ENCODE measurements around the gene ABHD2. TPM values are rescaled to one million over a fixed set of nuclear protein-coding genes. Genes with fewer than 3 reads are reported as not detected.

ABHD2 gene
- total RNA-seq, 1 experiment from 2014 or later, result 29.7 TPM

DNA sequence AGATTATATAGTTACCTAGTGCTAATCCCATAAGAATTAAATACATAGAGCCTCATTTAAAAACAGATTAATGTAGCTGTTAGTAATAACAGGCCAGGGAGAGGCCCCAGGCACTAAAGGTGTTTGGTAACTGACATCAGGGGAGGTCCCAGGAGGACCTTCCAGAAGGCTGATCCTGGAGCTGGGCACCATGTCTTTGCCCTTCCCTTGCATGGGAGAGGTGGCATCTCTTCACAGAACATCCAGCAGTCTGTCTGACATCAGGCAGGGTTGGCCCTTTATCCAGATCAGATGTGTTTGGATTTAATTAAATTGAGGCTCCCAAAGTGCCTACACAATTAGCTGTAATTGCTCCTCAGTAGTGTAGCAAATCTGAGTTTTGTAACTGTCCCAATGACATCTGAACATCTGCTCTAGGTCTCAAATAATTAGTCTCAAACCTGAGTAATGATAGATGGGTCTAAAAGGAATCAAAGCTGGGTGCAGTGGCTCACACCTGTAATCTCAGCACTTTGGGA, 80.1 kb downstream of the ABHD2 start:
- Mint-ChIP-seq H3K36me3 (no peaks in the 10 kb centered on the region), H3K27me3 (ENCODE audit: low read depth) (no peaks in the 10 kb centered on the region), H3K4me3 (no peak overlapping the region), H3K4me1 (peaks cover 22% of the 10 kb centered on the region), H3K27ac (no peak overlapping the region), H3K9me3 (no peaks in the 10 kb centered on the region)
- TF ChIP-seq EMX1 (CRISPR knock-in tag; IDR thresholded peaks at IDR 0.05) (no peak), JAZF1 (CRISPR knock-in tag; IDR thresholded peaks at IDR 0.05) (no peak), KAT7 (CRISPR knock-in tag; IDR thresholded peaks at IDR 0.05; ENCODE audit: borderline replicate concordance) (no peak), ETV6 (CRISPR knock-in tag; IDR thresholded peaks at IDR 0.05) (no peak), GRHL2 (CRISPR knock-in tag; IDR thresholded peaks at IDR 0.05; ENCODE audit: insufficient replicate concordance, severe bottlenecking) (no peak), ZNF396 (CRISPR knock-in tag; IDR thresholded peaks at IDR 0.05; ENCODE audit: borderline replicate concordance) (no peak), NR2C2 (CRISPR knock-in tag; IDR thresholded peaks at IDR 0.05) (no peak), HMGA2 (CRISPR knock-in tag; IDR thresholded peaks at IDR 0.05) (no peak), FOXP1 (CRISPR knock-in tag; IDR thresholded peaks at IDR 0.05; ENCODE audit: borderline replicate concordance) (no peak), TCF7 (CRISPR knock-in tag; IDR thresholded peaks at IDR 0.05; ENCODE audit: low read depth) (no peak), MYBL2 (CRISPR knock-in tag; IDR thresholded peaks at IDR 0.05) (no peak), SMAD3 (CRISPR knock-in tag; IDR thresholded peaks at IDR 0.05; ENCODE audit: borderline replicate concordance) (no peak)
- TF ChIP-seq, protein P1, sequence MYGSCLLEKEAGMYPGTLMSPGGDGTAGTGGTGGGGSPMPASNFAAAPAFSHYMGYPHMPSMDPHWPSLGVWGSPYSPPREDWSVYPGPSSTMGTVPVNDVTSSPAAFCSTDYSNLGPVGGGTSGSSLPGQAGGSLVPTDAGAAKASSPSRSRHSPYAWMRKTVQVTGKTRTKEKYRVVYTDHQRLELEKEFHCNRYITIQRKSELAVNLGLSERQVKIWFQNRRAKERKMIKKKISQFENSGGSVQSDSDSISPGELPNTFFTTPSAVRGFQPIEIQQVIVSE (CRISPR knock-in tag; IDR thresholded peaks at IDR 0.05; ENCODE audit: borderline replicate concordance), result no peak
- TF ChIP-seq, protein P2, sequence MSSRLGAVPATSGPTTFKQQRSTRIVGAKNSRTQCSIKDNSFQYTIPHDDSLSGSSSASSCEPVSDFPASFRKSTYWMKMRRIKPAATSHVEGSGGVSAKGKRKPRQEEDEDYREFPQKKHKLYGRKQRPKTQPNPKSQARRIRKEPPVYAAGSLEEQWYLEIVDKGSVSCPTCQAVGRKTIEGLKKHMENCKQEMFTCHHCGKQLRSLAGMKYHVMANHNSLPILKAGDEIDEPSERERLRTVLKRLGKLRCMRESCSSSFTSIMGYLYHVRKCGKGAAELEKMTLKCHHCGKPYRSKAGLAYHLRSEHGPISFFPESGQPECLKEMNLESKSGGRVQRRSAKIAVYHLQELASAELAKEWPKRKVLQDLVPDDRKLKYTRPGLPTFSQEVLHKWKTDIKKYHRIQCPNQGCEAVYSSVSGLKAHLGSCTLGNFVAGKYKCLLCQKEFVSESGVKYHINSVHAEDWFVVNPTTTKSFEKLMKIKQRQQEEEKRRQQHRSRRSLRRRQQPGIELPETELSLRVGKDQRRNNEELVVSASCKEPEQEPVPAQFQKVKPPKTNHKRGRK (CRISPR knock-in tag; IDR thresholded peaks at IDR 0.05; ENCODE audit: borderline replicate concordance), result no peak
- TF ChIP-seq, protein P3, sequence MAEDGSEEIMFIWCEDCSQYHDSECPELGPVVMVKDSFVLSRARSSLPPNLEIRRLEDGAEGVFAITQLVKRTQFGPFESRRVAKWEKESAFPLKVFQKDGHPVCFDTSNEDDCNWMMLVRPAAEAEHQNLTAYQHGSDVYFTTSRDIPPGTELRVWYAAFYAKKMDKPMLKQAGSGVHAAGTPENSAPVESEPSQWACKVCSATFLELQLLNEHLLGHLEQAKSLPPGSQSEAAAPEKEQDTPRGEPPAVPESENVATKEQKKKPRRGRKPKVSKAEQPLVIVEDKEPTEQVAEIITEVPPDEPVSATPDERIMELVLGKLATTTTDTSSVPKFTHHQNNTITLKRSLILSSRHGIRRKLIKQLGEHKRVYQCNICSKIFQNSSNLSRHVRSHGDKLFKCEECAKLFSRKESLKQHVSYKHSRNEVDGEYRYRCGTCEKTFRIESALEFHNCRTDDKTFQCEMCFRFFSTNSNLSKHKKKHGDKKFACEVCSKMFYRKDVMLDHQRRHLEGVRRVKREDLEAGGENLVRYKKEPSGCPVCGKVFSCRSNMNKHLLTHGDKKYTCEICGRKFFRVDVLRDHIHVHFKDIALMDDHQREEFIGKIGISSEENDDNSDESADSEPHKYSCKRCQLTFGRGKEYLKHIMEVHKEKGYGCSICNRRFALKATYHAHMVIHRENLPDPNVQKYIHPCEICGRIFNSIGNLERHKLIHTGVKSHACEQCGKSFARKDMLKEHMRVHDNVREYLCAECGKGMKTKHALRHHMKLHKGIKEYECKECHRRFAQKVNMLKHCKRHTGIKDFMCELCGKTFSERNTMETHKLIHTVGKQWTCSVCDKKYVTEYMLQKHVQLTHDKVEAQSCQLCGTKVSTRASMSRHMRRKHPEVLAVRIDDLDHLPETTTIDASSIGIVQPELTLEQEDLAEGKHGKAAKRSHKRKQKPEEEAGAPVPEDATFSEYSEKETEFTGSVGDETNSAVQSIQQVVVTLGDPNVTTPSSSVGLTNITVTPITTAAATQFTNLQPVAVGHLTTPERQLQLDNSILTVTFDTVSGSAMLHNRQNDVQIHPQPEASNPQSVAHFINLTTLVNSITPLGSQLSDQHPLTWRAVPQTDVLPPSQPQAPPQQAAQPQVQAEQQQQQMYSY (CRISPR knock-in tag; IDR thresholded peaks at IDR 0.05), result no peak
- TF ChIP-seq, protein P4, sequence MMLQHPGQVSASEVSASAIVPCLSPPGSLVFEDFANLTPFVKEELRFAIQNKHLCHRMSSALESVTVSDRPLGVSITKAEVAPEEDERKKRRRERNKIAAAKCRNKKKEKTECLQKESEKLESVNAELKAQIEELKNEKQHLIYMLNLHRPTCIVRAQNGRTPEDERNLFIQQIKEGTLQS (CRISPR knock-in tag; conservative IDR thresholded peaks at IDR 0.05), result no peak
- TF ChIP-seq, protein P5, sequence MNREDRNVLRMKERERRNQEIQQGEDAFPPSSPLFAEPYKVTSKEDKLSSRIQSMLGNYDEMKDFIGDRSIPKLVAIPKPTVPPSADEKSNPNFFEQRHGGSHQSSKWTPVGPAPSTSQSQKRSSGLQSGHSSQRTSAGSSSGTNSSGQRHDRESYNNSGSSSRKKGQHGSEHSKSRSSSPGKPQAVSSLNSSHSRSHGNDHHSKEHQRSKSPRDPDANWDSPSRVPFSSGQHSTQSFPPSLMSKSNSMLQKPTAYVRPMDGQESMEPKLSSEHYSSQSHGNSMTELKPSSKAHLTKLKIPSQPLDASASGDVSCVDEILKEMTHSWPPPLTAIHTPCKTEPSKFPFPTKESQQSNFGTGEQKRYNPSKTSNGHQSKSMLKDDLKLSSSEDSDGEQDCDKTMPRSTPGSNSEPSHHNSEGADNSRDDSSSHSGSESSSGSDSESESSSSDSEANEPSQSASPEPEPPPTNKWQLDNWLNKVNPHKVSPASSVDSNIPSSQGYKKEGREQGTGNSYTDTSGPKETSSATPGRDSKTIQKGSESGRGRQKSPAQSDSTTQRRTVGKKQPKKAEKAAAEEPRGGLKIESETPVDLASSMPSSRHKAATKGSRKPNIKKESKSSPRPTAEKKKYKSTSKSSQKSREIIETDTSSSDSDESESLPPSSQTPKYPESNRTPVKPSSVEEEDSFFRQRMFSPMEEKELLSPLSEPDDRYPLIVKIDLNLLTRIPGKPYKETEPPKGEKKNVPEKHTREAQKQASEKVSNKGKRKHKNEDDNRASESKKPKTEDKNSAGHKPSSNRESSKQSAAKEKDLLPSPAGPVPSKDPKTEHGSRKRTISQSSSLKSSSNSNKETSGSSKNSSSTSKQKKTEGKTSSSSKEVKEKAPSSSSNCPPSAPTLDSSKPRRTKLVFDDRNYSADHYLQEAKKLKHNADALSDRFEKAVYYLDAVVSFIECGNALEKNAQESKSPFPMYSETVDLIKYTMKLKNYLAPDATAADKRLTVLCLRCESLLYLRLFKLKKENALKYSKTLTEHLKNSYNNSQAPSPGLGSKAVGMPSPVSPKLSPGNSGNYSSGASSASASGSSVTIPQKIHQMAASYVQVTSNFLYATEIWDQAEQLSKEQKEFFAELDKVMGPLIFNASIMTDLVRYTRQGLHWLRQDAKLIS (CRISPR knock-in tag; IDR thresholded peaks at IDR 0.05; ENCODE audit: borderline replicate concordance), result no peak
- ATAC-seq (no peak), DNase-seq (ENCODE audit: low spot score) (no peak)
- CTCF ChIA-PET, result interaction anchor here (1.1 to 4.7 kb wide), 4 partner anchors 10 to 274 kb away, joined by 3 to 24 read pairs (median 5); no protein-coding TSS in a partner anchor
- POLR2A ChIA-PET, result interaction anchor here (1.1 kb wide), 1 partner anchor 23 kb away, joined by 3 read pairs; no protein-coding TSS in a partner anchor
